GM21786 (cell line): Measurements from ENCODE around the gene WASHC4.
"Not testable (repeated sequence)": the region's sequence is repeated elsewhere in the genome, so short reads cannot be mapped to it uniquely, and the experiment has no call there.

Experiments
- ATAC-seq: cut with Tn5 transposase; IDR thresholded peaks from one replicate; pipeline ENCODE4 v1.9.1; 2021; ENCODE audit not compliant: unreplicated experiment

Gene WASHC4

GRCh38 chr12:105158876-105159275 lies 51.3 kb downstream of the WASHC4 start:
- ATAC-seq = no peak

- ATAC-seq = no peak
Observed at GRCh38 chr12:105162174-105162573, 54.6 kb downstream of the WASHC4 start.

DNA sequence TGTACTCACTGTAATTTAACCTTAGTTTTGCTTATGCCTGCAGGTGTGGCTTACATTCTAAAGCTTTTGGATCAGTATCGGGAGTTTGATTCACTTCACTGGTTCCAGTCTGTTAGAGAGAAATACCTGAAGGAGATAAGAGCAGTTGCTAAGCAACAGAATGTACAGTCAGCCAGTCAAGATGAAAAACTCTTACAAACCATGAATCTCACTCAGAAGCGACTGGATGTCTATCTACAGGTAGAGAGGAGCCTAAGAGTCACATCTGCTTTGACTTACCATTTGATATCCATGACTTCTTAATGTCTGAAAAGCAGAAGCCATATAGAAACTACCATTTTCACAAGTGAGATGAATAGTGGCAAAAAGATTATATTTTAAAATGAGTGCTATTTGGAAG lies 56.5 kb downstream of the WASHC4 start:
- no peak for ATAC-seq

GRCh38 chr12:105166736-105167135 lies 59.2 kb downstream of the WASHC4 start:
- ATAC-seq = no peak

DNA sequence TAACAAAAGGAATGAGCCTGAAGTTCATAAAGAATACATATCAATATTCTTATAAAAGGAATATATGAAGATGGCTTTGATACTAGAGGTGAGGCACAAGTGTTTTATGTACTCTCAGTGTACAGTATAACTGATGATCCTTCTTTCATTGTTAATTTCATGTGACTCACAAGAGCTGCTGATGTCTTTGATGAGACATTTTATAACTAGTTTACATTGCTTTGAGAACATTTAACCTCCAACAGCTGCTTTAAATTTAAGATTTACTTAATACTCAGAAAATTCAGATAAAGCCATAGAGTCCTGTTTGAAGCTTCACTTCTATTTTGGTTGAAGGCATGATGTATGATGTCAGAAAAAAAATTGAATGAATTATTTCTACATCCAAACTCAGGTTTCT lies 59.8 kb downstream of the WASHC4 start:
- no peak for ATAC-seq

DNA sequence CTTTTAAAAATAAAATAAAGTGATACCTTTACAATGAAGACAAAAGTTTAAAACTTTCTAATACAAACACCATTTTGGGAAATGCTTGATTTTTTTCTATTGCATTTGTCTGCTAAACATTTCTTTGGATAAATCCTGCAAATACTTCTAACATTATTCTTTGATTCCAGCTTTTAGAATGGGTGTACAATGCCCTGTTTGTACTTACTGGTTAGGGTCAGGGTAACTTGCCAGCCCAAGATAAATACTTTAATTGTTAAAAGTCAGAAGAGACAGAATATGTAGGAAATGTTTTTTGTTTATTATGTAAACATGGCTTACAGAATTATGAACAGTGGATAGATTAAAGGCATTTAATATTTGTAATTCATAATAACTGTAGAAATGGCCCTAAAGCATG lies 60.5 kb downstream of the WASHC4 start:
- no peak for ATAC-seq

GRCh38 chr12:105170139-105170538 lies 62.6 kb downstream of the WASHC4 start:
- no peak for ATAC-seq

DNA sequence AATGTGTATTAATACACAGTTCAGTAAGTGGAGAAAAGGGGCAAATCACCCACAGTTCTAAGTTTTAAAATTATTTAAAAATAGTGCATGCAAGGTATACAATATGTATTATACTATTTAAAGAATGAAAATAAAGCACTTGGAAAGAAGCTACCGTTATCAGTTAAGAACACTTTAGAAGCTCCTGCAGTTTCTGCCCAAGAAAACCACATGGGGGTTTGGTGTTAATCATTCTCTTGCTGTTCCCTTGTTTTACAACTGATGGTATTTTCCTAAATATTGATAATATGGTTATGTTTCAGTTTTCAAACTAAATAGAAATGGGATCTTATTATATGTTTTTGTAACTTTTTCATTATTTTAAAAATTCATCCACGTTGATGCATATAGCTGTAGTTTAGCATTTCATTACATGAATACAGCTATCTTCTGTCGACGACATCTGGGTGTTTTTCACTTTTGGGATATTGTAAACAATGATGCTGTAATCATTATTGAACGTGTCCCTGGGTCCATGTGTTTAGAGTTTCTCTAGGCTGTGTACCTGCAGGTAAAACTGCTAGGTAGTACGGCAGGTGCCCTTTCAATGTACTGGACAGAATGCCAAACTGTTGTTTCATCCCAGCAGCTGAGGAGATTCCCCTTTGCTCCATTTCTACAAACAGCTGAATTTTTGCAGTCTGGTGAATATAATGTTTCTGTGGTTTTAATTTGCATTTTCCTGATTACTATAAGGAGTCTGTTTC lies 64.3 kb downstream of the WASHC4 start:
- ATAC-seq = no peak

DNA sequence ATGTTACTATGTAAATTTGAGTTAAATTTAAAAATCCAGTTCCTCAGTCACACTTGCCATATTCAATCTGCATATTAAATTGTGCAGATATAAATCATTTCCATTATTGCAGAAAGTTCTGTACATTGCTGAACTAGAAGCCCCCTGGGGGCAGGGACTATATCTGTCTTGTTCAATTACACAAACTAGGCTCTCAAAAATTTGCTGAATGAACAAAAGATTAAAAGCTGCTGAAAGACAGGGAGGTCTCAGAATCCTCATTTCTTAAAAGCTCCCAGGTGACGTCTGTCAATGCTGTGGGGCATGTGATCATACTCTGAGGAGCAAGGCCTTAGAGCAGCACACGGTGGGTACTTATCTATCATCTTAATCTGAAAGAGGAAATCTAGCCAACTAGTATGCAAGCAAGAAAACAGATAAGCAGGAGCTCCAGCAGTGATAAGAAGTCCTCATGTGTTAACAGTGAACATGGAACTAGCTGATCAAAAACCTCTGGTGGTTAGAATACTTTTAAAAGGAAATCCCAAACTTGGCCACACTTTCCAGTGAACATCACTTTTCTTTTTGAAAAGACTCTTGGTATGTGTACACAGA lies 68.0 kb downstream of the WASHC4 start:
- ATAC-seq = no peak

- no peak for ATAC-seq
Observed at GRCh38 chr12:105177208-105177607, 69.7 kb downstream of the WASHC4 start.

DNA sequence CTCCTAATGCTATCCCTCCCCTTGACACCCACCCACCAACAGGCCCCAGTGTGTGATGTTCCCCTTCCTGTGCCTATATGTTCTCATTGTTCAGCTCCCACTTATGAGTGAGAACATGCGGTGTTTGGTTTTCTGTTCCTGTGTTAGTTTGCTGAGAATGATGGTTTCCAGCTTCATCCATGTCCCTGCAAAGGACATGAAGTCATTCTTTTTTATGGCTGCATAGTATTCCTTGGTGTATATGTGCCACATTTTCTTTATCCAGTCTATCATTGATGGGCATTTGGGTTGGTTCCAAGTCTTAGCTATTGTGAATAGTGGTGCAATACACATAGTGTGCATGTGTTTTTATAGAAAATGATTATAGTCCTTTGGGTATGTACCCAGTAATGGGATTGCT lies 71.6 kb downstream of the WASHC4 start:
- ATAC-seq = not testable (repeated sequence)

DNA sequence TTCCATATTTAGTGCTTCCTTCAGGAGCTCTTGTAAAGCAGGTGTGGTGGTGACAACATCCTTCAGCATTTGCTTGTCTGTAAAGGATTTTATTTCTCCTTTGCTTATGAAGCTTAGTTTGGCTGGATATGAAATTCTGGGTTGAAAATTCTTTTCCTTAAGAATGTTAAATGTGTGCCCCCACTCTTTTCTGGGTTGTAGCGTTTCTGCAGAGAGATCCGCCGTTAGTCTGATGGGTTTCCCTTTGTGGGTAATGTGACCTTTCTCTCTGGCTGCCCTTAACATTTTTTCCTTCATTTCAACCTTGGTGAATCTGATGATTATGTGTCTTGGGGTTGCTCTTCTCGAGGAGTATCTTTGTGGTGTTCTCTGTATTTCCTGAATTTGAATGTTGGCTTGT lies 75.9 kb downstream of the WASHC4 start:
- ATAC-seq = not testable (repeated sequence)

GRCh38 chr12:105183976-105184375 lies 76.4 kb downstream of the WASHC4 start:
- ATAC-seq = not testable (repeated sequence)

GRCh38 chr12:105189293-105189692 lies 81.8 kb downstream of the WASHC4 start:
- no peak for ATAC-seq

GRCh38 chr12:105190530-105190929 lies 83.0 kb downstream of the WASHC4 start:
- ATAC-seq = no peak

GRCh38 chr12:105192624-105193225 lies 85.2 kb downstream of the WASHC4 start:
- no peak for ATAC-seq

GRCh38 chr12:105194947-105195346 lies 87.4 kb downstream of the WASHC4 start:
- ATAC-seq = no peak

DNA sequence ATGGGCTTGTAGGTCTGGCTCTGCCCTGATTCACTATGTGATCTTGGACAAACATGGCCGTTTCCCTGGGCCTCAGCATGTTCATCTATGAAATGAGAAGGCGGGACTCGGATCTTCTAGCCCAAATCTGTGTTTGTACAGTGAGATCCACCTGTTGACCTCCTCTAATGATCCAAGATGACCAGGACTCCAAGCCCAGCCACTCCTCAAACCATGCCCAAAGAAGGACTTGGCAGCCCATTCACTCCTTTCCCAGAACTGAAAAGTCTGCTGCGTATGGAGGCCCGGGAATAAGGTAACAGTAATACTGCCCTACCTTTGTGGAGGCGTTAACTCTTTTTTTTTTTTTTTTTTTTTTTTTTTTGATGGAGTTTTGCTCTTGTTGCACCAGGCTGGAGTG lies 88.6 kb downstream of the WASHC4 start:
- no peak for ATAC-seq

DNA sequence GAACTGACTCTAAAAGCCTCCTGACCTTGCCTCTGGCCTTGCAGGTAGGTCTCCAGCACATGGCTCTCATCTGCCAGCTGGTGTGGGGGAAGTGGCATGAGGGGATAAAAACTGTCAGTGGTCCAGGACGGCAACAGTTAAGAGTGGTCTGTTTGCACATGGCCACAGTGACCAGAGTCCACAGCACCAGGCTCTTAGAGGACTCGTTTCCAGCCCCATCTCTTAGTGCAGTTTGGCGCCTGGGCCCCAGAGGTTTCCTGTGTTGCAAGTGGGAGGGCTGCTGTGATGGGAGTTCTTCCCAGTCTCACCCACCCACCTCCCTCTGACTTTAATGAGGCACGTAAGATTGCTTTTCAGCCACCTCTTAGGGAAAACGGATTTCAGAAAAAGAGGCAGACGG lies 91.4 kb downstream of the WASHC4 start:
- ATAC-seq = no peak

DNA sequence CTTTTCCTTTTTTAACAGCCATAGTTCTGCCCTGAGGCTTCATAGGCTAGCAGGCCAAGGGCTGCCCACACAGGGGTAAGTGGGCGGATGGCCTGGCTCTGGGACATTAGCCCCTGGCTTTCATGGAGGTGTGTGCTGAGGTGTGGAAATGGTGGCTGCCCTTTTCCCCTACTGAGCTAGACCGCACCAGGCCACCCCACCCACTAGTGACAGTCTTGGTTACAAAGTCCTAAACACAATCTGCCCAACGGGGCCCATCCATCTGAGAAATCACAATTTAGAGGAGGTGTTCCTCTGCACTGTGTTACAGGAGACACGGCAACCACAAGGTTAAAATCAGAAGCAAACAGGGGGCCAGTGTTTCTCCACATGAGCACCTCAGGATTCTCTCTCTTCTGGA lies 92.9 kb downstream of the WASHC4 start:
- no peak for ATAC-seq

- ATAC-seq = no peak
Observed at GRCh38 chr12:105201299-105201698, 93.8 kb downstream of the WASHC4 start.

- no peak for ATAC-seq
Observed at GRCh38 chr12:105202202-105202601, 94.7 kb downstream of the WASHC4 start.
